Epithelial cell of esophagus (primary cell): ENCODE measurements around the gene YWHAH.

Source experiments
- DNase-seq: peaks from one replicate; pipeline ENCODE4 v3.0.0; 2010; ENCODE audit warnings: low read depth
- H3K4me3 ChIP-seq: 2 replicates; pipeline ENCODE4 v1.5.1; 2011; ENCODE audit warnings: mild to moderate bottlenecking, low read length, control low read depth
- TF ChIP-seq, protein P1 (sequence below): IDR thresholded peaks from 2 replicates; pipeline ENCODE4 v1.5.1; 2011; ENCODE audit warnings: low read depth, mild to moderate bottlenecking, low read length, control low read depth, inconsistent platforms; ENCODE audit not compliant: insufficient read depth; ENCODE audit errors: missing control alignments

YWHAH gene

DNA sequence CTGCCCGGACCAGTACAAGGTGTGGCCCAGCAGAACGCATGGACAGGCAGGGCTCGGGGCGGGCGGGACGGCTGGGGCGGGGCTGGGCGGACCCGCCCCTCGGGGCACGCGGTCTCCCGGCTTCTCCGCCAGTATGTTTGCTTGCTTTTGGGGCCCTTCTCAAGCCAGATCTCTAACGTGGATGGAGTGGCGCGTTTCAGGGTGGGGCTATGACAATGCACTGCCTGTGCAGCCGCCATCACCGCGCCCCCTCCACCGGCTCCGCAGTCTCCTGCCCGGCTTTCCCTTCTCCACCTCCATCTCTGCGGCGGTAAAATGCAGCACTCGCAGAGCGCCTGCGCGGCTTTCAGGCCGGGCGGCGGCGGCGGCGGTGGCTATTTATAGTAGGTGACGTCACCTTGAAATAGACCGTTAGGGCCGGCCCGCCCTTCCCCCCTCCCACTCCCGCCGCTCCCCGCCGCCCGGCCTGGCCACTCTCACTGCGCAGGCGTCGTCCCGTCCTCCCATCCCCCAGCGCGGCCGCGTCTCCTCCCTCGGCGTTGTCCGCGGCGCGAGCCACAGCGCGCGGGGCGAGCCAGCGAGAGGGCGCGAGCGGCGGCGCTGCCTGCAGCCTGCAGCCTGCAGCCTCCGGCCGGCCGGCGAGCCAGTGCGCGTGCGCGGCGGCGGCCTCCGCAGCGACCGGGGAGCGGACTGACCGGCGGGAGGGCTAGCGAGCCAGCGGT, at the start of gene YWHAH:
TSS of gene YWHAH (plus strand) at position 558 of the 722 bp plus-strand sequence. CDS start 199 bp downstream, outside the sequence.
- H3K4me3 ChIP-seq: peak within 1 kb of the TSS; percentile 84
- peak; percentile 93 for DNase-seq
- TF ChIP-seq, protein P1, sequence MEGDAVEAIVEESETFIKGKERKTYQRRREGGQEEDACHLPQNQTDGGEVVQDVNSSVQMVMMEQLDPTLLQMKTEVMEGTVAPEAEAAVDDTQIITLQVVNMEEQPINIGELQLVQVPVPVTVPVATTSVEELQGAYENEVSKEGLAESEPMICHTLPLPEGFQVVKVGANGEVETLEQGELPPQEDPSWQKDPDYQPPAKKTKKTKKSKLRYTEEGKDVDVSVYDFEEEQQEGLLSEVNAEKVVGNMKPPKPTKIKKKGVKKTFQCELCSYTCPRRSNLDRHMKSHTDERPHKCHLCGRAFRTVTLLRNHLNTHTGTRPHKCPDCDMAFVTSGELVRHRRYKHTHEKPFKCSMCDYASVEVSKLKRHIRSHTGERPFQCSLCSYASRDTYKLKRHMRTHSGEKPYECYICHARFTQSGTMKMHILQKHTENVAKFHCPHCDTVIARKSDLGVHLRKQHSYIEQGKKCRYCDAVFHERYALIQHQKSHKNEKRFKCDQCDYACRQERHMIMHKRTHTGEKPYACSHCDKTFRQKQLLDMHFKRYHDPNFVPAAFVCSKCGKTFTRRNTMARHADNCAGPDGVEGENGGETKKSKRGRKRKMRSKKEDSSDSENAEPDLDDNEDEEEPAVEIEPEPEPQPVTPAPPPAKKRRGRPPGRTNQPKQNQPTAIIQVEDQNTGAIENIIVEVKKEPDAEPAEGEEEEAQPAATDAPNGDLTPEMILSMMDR: no peak

DNA sequence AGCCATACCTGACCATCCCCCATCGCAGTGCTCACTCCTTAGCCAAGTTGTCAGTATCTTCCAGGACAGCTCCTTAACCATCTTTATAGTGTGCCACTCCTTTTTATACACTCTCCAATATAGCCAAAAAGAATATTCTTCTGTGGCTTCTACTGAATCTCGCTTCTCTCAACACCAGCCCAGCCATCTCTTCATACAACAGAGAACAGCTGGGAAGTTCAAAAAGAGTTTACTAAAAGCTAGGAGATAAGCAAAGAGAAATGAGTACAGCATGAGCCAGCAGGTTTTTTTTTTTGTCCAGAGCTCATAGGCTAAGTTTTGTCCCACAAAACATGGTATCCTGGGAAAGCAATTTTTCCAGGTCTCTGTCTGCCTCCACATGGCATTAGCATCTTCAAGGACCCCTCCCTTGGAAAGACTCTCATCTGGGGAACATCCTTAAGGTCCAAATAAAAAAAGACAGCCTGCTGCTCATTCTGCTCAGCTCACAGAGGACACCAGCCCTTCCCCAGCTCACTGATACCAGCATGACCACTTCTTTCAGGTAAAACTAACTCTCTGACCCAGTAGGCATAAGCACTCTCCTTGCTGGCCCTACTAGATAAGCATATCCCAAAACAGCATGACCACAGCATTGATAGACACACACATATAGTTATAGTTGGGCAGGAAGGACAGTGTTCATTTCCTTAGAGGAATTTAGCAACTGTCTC, 48.8 kb upstream of the YWHAH start:
- TF ChIP-seq, protein P1: no peak
- DNase-seq: no peak
- no peak overlapping the region for H3K4me3 ChIP-seq

DNA sequence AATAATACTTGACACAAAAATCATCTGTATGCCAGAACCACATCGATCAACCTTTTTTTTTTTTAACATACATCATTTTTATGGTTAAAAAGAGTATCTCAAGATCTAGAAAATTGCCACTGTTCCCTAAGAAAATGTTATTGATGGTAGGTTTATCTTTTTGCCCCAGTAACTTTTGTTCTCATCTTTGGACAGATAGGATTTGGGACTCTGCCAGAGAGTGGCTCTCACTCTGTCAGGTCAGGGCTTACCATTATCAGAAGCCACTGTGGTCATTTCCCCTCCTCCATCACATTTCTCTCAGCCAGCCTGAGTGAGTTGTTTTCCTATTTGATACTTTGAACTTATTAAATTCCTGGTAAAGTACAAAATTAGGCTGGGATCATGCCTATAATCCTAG, 47.9 kb upstream of the YWHAH start:
- no peak overlapping the region for H3K4me3 ChIP-seq
- TF ChIP-seq, protein P1: no peak
- DNase-seq: no peak

DNA sequence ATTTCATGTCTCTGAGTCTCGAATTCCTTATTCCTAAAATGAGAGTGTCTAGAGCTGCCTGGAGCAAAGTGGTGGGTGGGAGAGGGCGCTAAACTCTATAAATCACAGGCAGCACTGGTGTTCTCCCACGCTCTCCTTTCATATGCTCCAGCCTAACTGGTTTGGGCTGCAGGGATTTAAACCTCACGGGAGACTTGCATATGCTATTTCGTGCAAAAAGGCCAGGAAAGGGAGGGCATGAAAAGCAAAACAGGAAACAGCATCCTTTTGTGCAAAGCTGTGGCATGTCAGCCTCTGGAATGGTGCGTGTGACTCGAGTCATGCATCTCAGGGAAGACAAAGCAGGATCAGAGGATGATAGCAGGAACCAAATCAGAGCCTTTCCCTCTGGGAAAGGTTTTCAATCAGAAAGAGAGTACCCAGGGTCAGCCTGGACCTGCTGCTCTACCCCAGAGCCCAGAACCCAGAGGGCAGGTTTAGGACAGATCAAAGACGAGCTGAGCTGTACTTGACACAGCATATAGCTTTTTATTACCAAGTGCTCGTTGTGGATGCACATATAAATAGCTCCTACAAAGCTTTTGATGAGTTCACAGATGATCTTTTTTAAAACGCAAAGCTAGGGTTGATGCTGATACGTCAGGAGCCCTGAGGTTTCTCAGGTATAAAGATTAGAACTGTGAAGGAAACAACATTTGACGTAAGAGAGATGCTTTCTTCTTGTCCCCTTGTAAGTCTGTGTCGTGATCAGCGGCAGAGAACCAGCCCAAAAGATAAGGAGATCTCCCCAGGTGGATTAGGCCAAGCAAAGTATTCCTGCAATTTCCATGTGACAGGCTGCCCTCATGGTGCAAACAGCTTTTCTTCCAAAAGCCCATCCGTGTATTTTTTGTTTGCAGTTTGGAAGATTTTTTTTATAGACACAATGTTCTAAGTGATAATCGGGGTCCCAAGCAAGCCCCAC, 46.2 kb upstream of the YWHAH start:
- no peak overlapping the region for H3K4me3 ChIP-seq
- DNase-seq: no peak
- TF ChIP-seq, protein P1: no peak

DNA sequence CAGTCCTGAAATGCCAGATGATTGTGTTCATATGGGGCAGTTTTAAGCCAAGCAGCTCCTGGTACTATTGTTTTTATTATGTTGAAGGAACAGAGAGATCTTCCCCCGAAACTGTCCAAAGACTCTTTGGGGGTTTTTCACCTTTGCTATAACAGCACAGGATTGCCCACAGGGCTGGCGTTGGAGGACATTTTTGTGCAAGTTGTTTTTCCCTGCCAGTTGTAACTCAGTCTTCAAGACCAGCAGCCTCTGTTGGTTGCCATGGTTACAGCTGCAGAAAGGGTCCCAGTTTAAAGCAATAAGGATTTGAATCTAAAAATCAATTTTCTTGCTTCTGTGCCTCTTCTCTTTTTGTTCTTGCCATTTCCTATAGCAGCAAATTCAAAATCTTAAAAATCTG, 45.4 kb upstream of the YWHAH start:
- no peak for DNase-seq

DNA sequence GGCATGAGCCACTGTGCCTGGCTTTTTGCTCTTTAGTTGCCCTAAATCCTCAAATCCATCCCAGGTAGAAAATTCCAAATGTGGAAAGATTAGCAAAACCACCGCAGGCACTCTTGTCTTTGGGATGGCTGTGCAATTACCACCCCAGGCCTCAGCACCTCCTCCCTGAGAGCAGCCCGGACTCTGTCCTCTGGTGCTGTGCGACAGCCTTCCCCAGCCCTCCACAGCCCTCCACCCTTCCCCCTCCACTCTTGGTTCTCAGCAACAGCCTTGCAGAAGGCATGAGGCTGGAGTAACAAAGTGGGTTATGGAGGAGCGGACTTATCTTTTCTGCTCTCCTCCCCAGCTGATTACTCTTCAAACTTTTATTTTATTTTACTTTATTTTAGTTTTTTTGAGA, 44.7 kb upstream of the YWHAH start:
- H3K4me3 ChIP-seq: no peak overlapping the region
- TF ChIP-seq, protein P1: no peak
- DNase-seq: no peak

More for the DNA sequence above, 45.4 kb upstream of the YWHAH start:
- H3K4me3 ChIP-seq: no peak overlapping the region
- TF ChIP-seq, protein P1: no peak
